ENCODE results near the gene ATN1.

Gene ATN1

GRCh38 chr12:6965714-6966113 lies 38.0 kb downstream of the ATN1 start:
- DNase-seq (ENCODE audit: low read depth in 2 of 2): no peak
- no peak for TF ChIP-seq CTCF (IDR thresholded peaks at IDR 0.05; ENCODE audit: low read depth, low read length)
- no peak overlapping the region for H3K4me3 ChIP-seq (replicated peaks in 1 of 2; ENCODE audit: low read depth in 2 of 2, low read length in 2 of 2)

GRCh38 chr12:6966351-6966750 lies 38.6 kb downstream of the ATN1 start:
- no peak for DNase-seq (ENCODE audit: low read depth in 2 of 2)
- no peak for TF ChIP-seq CTCF (IDR thresholded peaks at IDR 0.05; ENCODE audit: low read depth, low read length)
- H3K4me3 ChIP-seq (replicated peaks in 1 of 2; ENCODE audit: low read depth in 2 of 2, low read length in 2 of 2): no peak overlapping the region

GRCh38 chr12:6967651-6968100 lies 39.9 kb downstream of the ATN1 start:
- TF ChIP-seq CTCF (IDR thresholded peaks at IDR 0.05; ENCODE audit: low read depth, low read length): no peak
- H3K4me3 ChIP-seq (replicated peaks in 1 of 2; ENCODE audit: low read depth in 2 of 2, low read length in 2 of 2): no peak overlapping the region
- DNase-seq (ENCODE audit: low read depth in 2 of 2): no peak

GRCh38 chr12:6968426-6968825 lies 40.7 kb downstream of the ATN1 start:
- TF ChIP-seq CTCF (IDR thresholded peaks at IDR 0.05; ENCODE audit: low read depth, low read length): no peak

GRCh38 chr12:6970096-6970527 lies 42.4 kb downstream of the ATN1 start:
- TF ChIP-seq CTCF (IDR thresholded peaks at IDR 0.05; ENCODE audit: low read depth, low read length): no peak
- peak in 1 of 2 donors; percentile 14 for DNase-seq (ENCODE audit: low read depth in 2 of 2)

More at GRCh38 chr12:6968426-6968825, 40.7 kb downstream of the ATN1 start:
- no peak for DNase-seq (ENCODE audit: low read depth in 2 of 2)
- no peak overlapping the region for H3K4me3 ChIP-seq (replicated peaks in 1 of 2; ENCODE audit: low read depth in 2 of 2, low read length in 2 of 2)

GRCh38 chr12:6974180-6974579 lies 46.4 kb downstream of the ATN1 start:
- no peak overlapping the region for H3K4me3 ChIP-seq (replicated peaks in 1 of 2; ENCODE audit: low read depth in 2 of 2, low read length in 2 of 2)
- TF ChIP-seq CTCF (IDR thresholded peaks at IDR 0.05; ENCODE audit: low read depth, low read length): no peak
- DNase-seq (ENCODE audit: low read depth in 2 of 2): no peak

More at GRCh38 chr12:6970096-6970527, 42.4 kb downstream of the ATN1 start:
- H3K4me3 ChIP-seq (replicated peaks in 1 of 2; ENCODE audit: low read depth in 2 of 2, low read length in 2 of 2): peak overlapping the region; percentile 64 to 99

All from cardiac fibroblast (primary cell).